ENCODE measurements around the gene GATM. TPM values are rescaled to one million over a fixed set of nuclear protein-coding genes. Genes with fewer than 3 reads are reported as not detected.

The GATM gene
- total RNA-seq, 1 donor: 0.72 TPM

GRCh38 chr15:45385590-45385989 lies 7.2 kb upstream of the GATM start:
- Histone ChIP-seq H3K4me2 (ENCODE audit: insufficient read depth, low read length) (no peak overlapping the region), H3K4me3 (ENCODE audit: insufficient read depth, low read length) (no peak overlapping the region), H3K9me3 (ENCODE audit: low read depth, low read length) (no peaks in the 10 kb centered on the region), H4K20me1 (ENCODE audit: insufficient read depth, low read length) (no peaks in the 10 kb centered on the region), H2AFZ (ENCODE audit: low read length) (no peak overlapping the region), H3K27ac (ENCODE audit: low read depth, low read length) (no peak overlapping the region), H3K27me3 (ENCODE audit: insufficient read depth, low read length) (peaks cover 26% of the 10 kb centered on the region), H3K79me2 (ENCODE audit: insufficient read depth, low read length) (no peaks in the 10 kb centered on the region), H3K36me3 (ENCODE audit: insufficient read depth, low read length) (no peaks in the 10 kb centered on the region), H3K4me1 (ENCODE audit: insufficient read depth, low read length) (no peaks in the 10 kb centered on the region)
- DNase-seq (ENCODE audit: insufficient read length, low spot score, missing footprints): no peak
- TF ChIP-seq CTCF (IDR thresholded peaks at IDR 0.05; ENCODE audit: extremely low read depth, low read depth, low read length): no peak

GRCh38 chr15:45384700-45385099 lies 6.4 kb upstream of the GATM start:
- Histone ChIP-seq H3K4me2 (ENCODE audit: insufficient read depth, low read length) (no peak overlapping the region), H3K27me3 (ENCODE audit: insufficient read depth, low read length) (peaks cover 30% of the 10 kb centered on the region), H2AFZ (ENCODE audit: low read length) (no peak overlapping the region), H3K4me3 (ENCODE audit: insufficient read depth, low read length) (no peak overlapping the region), H3K27ac (ENCODE audit: low read depth, low read length) (no peak overlapping the region), H3K9me3 (ENCODE audit: low read depth, low read length) (no peaks in the 10 kb centered on the region), H3K79me2 (ENCODE audit: insufficient read depth, low read length) (no peaks in the 10 kb centered on the region), H4K20me1 (ENCODE audit: insufficient read depth, low read length) (no peaks in the 10 kb centered on the region), H3K4me1 (ENCODE audit: insufficient read depth, low read length) (no peaks in the 10 kb centered on the region), H3K36me3 (ENCODE audit: insufficient read depth, low read length) (no peaks in the 10 kb centered on the region)
- no peak for TF ChIP-seq CTCF (IDR thresholded peaks at IDR 0.05; ENCODE audit: extremely low read depth, low read depth, low read length)
- no peak for DNase-seq (ENCODE audit: insufficient read length, low spot score, missing footprints)

- DNase-seq (ENCODE audit: insufficient read length, low spot score, missing footprints): no peak
- Histone ChIP-seq H3K36me3 (ENCODE audit: insufficient read depth, low read length) (no peaks in the 10 kb centered on the region), H3K9me3 (ENCODE audit: low read depth, low read length) (no peaks in the 10 kb centered on the region), H3K27ac (ENCODE audit: low read depth, low read length) (no peak overlapping the region), H3K79me2 (ENCODE audit: insufficient read depth, low read length) (no peaks in the 10 kb centered on the region), H3K4me3 (ENCODE audit: insufficient read depth, low read length) (peak overlapping the region; percentile 59), H4K20me1 (ENCODE audit: insufficient read depth, low read length) (no peaks in the 10 kb centered on the region), H3K4me1 (ENCODE audit: insufficient read depth, low read length) (peaks cover 11% of the 10 kb centered on the region), H2AFZ (ENCODE audit: low read length) (no peak overlapping the region), H3K27me3 (ENCODE audit: insufficient read depth, low read length) (peaks cover 65% of the 10 kb centered on the region), H3K4me2 (ENCODE audit: insufficient read depth, low read length) (peak overlapping the region; percentile 78)
- TF ChIP-seq CTCF (IDR thresholded peaks at IDR 0.05; ENCODE audit: extremely low read depth, low read depth, low read length): no peak
These were observed 544 bp upstream of the GATM start for GRCh38 chr15:45378913-45379262.

- H3K4me1 ChIP-seq (ENCODE audit: insufficient read depth, low read length): peaks cover 11% of the 10 kb centered on the region
- peak overlapping the region; percentile 76 for H2AFZ ChIP-seq (ENCODE audit: low read length)
- H3K9me3 ChIP-seq (ENCODE audit: low read depth, low read length): no peaks in the 10 kb centered on the region
- peak overlapping the region; percentile 59 for H3K4me3 ChIP-seq (ENCODE audit: insufficient read depth, low read length)
- no peak overlapping the region for H3K27ac ChIP-seq (ENCODE audit: low read depth, low read length)
- H4K20me1 ChIP-seq (ENCODE audit: insufficient read depth, low read length): no peaks in the 10 kb centered on the region
- DNase-seq (ENCODE audit: insufficient read length, low spot score, missing footprints): no peak
- H3K79me2 ChIP-seq (ENCODE audit: insufficient read depth, low read length): no peaks in the 10 kb centered on the region
- TF ChIP-seq CTCF (IDR thresholded peaks at IDR 0.05; ENCODE audit: extremely low read depth, low read depth, low read length): no peak
- peak overlapping the region; percentile 78 for H3K4me2 ChIP-seq (ENCODE audit: insufficient read depth, low read length)
- peaks cover 66% of the 10 kb centered on the region for H3K27me3 ChIP-seq (ENCODE audit: insufficient read depth, low read length)
- no peaks in the 10 kb centered on the region for H3K36me3 ChIP-seq (ENCODE audit: insufficient read depth, low read length)
These were observed 665 bp downstream of the GATM start for GRCh38 chr15:45377609-45378148.
